Type B pancreatic cell (in vitro differentiated cells): ENCODE measurements around the gene RING1. TPM values are rescaled to one million over a fixed set of nuclear protein-coding genes. Genes with fewer than 3 reads are reported as not detected.
A peak's percentile ranks its signal among the peaks of the same experiment; 100 is the strongest.

ENCODE experiments used
- DNase-seq: peaks from one replicate; pipeline ENCODE4 v3.0.0; 2021; ENCODE audit warnings: mixed read lengths; ENCODE audit not compliant: unreplicated experiment; ENCODE audit errors: extremely low spot score
- H3K27ac Mint-ChIP-seq: 2 replicates; pipeline ENCODE4 v1.8.0; 2021; ENCODE audit warnings: mild to moderate bottlenecking, mixed read lengths
- H3K27me3 Mint-ChIP-seq: 2 replicates; pipeline ENCODE4 v1.8.0; 2021; ENCODE audit warnings: mixed read lengths
- H3K36me3 Mint-ChIP-seq: 2 replicates; pipeline ENCODE4 v1.8.0; 2021; ENCODE audit warnings: mixed read lengths
- H3K4me1 Mint-ChIP-seq: one replicate; pipeline ENCODE4 v1.8.0; 2021; ENCODE audit warnings: mixed read lengths; ENCODE audit not compliant: unreplicated experiment
- H3K4me3 Mint-ChIP-seq: 2 replicates; pipeline ENCODE4 v1.8.0; 2021; ENCODE audit warnings: mild to moderate bottlenecking, mixed read lengths
- H3K9me3 Mint-ChIP-seq: 2 replicates; pipeline ENCODE4 v1.8.0; 2021; ENCODE audit warnings: mixed read lengths
- CTCF ChIP-seq: fragments of 200-600 bp; sonication (generic); conservative IDR thresholded peaks from 2 replicates; pipeline ENCODE4 v1.5.0; 2021; ENCODE audit warnings: antibody characterized with exemption, mild to moderate bottlenecking
- total RNA-seq: library from RNA; stranded (reverse); gene quantifications from 2 replicates; pipeline ENCODE4 v1.2.1, GENCODE V29; 2021; ENCODE audit warnings: low replicate concordance

Gene RING1
- total RNA-seq, 1 donor from 2014 or later, result 60.4 TPM

GRCh38 chr6:33187809-33188208, 20.5 kb upstream of the RING1 start:
- H3K9me3 Mint-ChIP-seq, result no peaks in the 10 kb centered on the region
- DNase-seq, result no peak
- no peak overlapping the region for H3K27ac Mint-ChIP-seq
- H3K36me3 Mint-ChIP-seq, result peaks cover 4% of the 10 kb centered on the region
- no peak for TF ChIP-seq CTCF
- H3K27me3 Mint-ChIP-seq, result peaks cover 48% of the 10 kb centered on the region
- peaks cover 20% of the 10 kb centered on the region for H3K4me1 Mint-ChIP-seq
- H3K4me3 Mint-ChIP-seq, result no peak overlapping the region

- H3K36me3 Mint-ChIP-seq, result no peaks in the 10 kb centered on the region
- H3K27ac Mint-ChIP-seq, result no peak overlapping the region
- H3K27me3 Mint-ChIP-seq, result peaks cover 49% of the 10 kb centered on the region
- TF ChIP-seq CTCF, result no peak
- H3K4me1 Mint-ChIP-seq, result peaks cover 28% of the 10 kb centered on the region
- no peak for DNase-seq
- H3K4me3 Mint-ChIP-seq, result no peak overlapping the region
- no peaks in the 10 kb centered on the region for H3K9me3 Mint-ChIP-seq
Measured at GRCh38 chr6:33189164-33189563, 19.1 kb upstream of the RING1 start.

- Mint-ChIP-seq H3K27ac (no peak overlapping the region), H3K36me3 (no peaks in the 10 kb centered on the region), H3K27me3 (peaks cover 47% of the 10 kb centered on the region), H3K4me1 (peaks cover 32% of the 10 kb centered on the region), H3K4me3 (no peak overlapping the region), H3K9me3 (no peaks in the 10 kb centered on the region)
- DNase-seq, result no peak
- TF ChIP-seq CTCF, result no peak
Measured at GRCh38 chr6:33189625-33190448, 18.5 kb upstream of the RING1 start.

GRCh38 chr6:33190504-33191107, 17.7 kb upstream of the RING1 start:
- Mint-ChIP-seq H3K27me3 (peaks cover 47% of the 10 kb centered on the region), H3K4me3 (peak overlapping the region; percentile 15), H3K27ac (no peak overlapping the region), H3K36me3 (peaks cover 6% of the 10 kb centered on the region), H3K4me1 (peaks cover 37% of the 10 kb centered on the region), H3K9me3 (no peaks in the 10 kb centered on the region)
- no peak for TF ChIP-seq CTCF
- no peak for DNase-seq

GRCh38 chr6:33191383-33192104, 16.8 kb upstream of the RING1 start:
- H3K27me3 Mint-ChIP-seq, result peaks cover 45% of the 10 kb centered on the region
- H3K4me3 Mint-ChIP-seq, result peak overlapping the region; percentile 65
- peaks cover 12% of the 10 kb centered on the region for H3K36me3 Mint-ChIP-seq
- H3K9me3 Mint-ChIP-seq, result no peaks in the 10 kb centered on the region
- H3K27ac Mint-ChIP-seq, result no peak overlapping the region
- no peak for DNase-seq
- peaks cover 38% of the 10 kb centered on the region for H3K4me1 Mint-ChIP-seq
- no peak for TF ChIP-seq CTCF
